ENCODE results near the gene SPOCK1.

The SPOCK1 gene

DNA sequence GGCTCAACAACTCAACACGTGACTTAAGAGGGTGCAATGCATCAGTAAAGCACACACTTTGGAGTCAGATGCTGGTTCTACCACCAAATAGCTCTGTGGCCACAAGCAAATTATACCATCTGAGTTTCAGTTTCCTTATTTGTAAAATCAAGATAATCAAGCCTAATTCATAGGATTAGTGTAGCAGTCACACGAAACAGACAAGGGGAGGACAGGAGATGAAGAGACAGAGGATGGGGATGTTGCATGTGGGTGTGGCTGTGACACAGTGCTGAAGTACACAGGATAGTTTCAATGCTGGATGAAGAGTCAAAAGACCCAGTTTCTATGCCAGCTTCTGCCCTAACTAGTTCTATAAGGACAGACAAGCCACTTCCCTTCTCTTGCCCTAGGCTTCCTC, 60.2 kb downstream of the SPOCK1 start:
- no peak overlapping the region for H3K9ac ChIP-seq (ENCODE audit: low read depth, low read length)
- no peaks in the 10 kb centered on the region for H3K27me3 ChIP-seq (ENCODE audit: insufficient read depth, low read length)
- H3K4me3 ChIP-seq (ENCODE audit: low read length) = no peak overlapping the region
- H3K36me3 ChIP-seq (ENCODE audit: insufficient read depth, low read depth, low read length) = no peaks in the 10 kb centered on the region
- H3K9me3 ChIP-seq (ENCODE audit: insufficient read depth, low read depth, low read length) = no peaks in the 10 kb centered on the region
- H3K4me1 ChIP-seq (ENCODE audit: insufficient read depth, low read length) = no peaks in the 10 kb centered on the region
- H3K27ac ChIP-seq (ENCODE audit: low read length) = no peak overlapping the region

DNA sequence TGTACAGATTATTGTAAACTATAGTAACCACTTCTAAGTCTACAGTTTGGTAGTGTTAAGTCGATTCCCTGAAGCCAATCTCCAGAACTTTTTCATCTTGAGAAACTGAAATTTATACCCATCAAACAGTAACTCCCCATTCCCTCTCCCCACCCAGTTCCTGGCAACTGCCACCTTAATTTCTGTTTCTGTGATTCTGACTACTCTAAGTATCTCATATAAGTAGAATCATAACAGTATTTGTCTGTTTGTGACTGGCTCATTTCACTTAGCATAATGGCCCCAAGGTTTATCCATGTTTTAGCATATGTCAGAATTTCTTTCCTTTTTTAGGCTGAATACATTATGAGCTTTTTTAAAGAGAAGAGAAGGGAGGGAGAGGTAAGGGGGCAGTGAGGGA, 61.4 kb downstream of the SPOCK1 start:
- H3K9ac ChIP-seq (ENCODE audit: low read depth, low read length) = no peak overlapping the region
- no peaks in the 10 kb centered on the region for H3K4me1 ChIP-seq (ENCODE audit: insufficient read depth, low read length)
- no peaks in the 10 kb centered on the region for H3K9me3 ChIP-seq (ENCODE audit: insufficient read depth, low read depth, low read length)
- no peaks in the 10 kb centered on the region for H3K27me3 ChIP-seq (ENCODE audit: insufficient read depth, low read length)
- H3K36me3 ChIP-seq (ENCODE audit: insufficient read depth, low read depth, low read length) = no peaks in the 10 kb centered on the region
- H3K4me3 ChIP-seq (ENCODE audit: low read length) = no peak overlapping the region
- no peak overlapping the region for H3K27ac ChIP-seq (ENCODE audit: low read length)

- Histone ChIP-seq H3K4me3 (ENCODE audit: low read length) (no peak overlapping the region), H3K27me3 (ENCODE audit: insufficient read depth, low read length) (no peaks in the 10 kb centered on the region), H3K4me1 (ENCODE audit: insufficient read depth, low read length) (no peaks in the 10 kb centered on the region), H3K27ac (ENCODE audit: low read length) (no peak overlapping the region), H3K9ac (ENCODE audit: low read depth, low read length) (no peak overlapping the region), H3K9me3 (ENCODE audit: insufficient read depth, low read depth, low read length) (no peaks in the 10 kb centered on the region), H3K36me3 (ENCODE audit: insufficient read depth, low read depth, low read length) (no peaks in the 10 kb centered on the region)
Observed at GRCh38 chr5:137433539-137433938, 65.6 kb downstream of the SPOCK1 start.

- Histone ChIP-seq H3K9ac (ENCODE audit: low read depth, low read length) (no peak overlapping the region), H3K36me3 (ENCODE audit: insufficient read depth, low read depth, low read length) (no peaks in the 10 kb centered on the region), H3K4me3 (ENCODE audit: low read length) (no peak overlapping the region), H3K27ac (ENCODE audit: low read length) (no peak overlapping the region), H3K9me3 (ENCODE audit: insufficient read depth, low read depth, low read length) (no peaks in the 10 kb centered on the region), H3K27me3 (ENCODE audit: insufficient read depth, low read length) (no peaks in the 10 kb centered on the region), H3K4me1 (ENCODE audit: insufficient read depth, low read length) (no peaks in the 10 kb centered on the region)
Observed at GRCh38 chr5:137432376-137432775, 66.8 kb downstream of the SPOCK1 start.

GRCh38 chr5:137431051-137431450, 68.1 kb downstream of the SPOCK1 start:
- no peak overlapping the region for H3K27ac ChIP-seq (ENCODE audit: low read length)
- H3K9ac ChIP-seq (ENCODE audit: low read depth, low read length) = no peak overlapping the region
- H3K36me3 ChIP-seq (ENCODE audit: insufficient read depth, low read depth, low read length) = no peaks in the 10 kb centered on the region
- no peaks in the 10 kb centered on the region for H3K27me3 ChIP-seq (ENCODE audit: insufficient read depth, low read length)
- H3K9me3 ChIP-seq (ENCODE audit: insufficient read depth, low read depth, low read length) = no peaks in the 10 kb centered on the region
- H3K4me1 ChIP-seq (ENCODE audit: insufficient read depth, low read length) = no peaks in the 10 kb centered on the region
- no peak overlapping the region for H3K4me3 ChIP-seq (ENCODE audit: low read length)

DNA sequence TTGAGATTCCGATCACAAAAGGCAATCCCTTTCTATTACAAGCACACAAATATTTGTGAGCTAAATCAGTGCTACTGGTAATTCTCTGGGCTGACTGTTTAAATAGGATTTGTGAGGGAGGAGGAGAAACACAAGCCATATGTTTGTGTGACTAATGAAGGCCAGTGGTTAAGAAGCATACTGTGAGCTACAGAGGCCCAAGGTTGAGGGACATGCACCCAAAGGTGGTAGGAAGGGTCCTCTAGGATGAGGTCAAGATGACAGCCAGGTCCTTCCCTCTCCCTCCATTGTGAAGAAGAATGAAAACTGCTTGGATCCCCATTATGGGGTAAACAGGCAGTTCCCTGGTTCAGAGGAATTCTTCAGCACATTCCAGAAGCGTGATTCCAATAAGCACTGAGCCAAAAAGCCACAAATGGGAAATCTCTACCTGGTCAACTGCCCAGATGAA, 83.9 kb downstream of the SPOCK1 start:
- H3K27me3 ChIP-seq (ENCODE audit: insufficient read depth, low read length) = no peaks in the 10 kb centered on the region
- H3K9ac ChIP-seq (ENCODE audit: low read depth, low read length) = no peak overlapping the region
- no peak overlapping the region for H3K4me3 ChIP-seq (ENCODE audit: low read length)
- no peaks in the 10 kb centered on the region for H3K9me3 ChIP-seq (ENCODE audit: insufficient read depth, low read depth, low read length)
- H3K4me1 ChIP-seq (ENCODE audit: insufficient read depth, low read length) = no peaks in the 10 kb centered on the region
- H3K36me3 ChIP-seq (ENCODE audit: insufficient read depth, low read depth, low read length) = no peaks in the 10 kb centered on the region
- H3K27ac ChIP-seq (ENCODE audit: low read length) = no peak overlapping the region

DNA sequence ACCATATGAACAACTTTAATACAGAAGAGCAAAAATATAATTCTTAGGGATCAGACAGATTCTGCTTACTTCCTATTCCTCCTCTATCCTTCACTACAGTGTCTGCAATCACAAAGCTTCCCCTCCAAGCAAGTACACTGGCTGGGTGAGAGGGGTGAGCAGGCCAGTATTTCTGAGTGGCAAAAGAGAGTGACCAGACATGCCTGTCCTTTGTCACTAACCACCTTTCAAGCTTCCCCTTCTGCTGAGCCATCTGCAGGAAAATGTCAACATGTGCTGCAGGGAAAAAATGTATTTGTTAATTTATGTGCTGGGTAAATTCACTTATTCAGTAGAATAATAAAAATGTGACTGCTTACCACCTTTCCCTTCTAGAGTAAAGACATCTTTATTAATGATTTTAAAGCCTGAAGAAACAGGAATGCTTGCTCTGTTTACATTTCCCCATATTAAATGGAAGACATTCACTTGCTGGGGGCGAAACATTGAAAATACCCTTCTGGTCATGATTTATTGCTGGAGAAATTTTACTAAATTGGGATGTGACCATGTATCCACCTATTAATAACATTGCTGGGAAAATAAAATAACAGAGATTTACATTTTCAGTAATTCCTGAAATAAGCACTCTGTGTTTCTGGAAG, 84.9 kb downstream of the SPOCK1 start:
- H3K27ac ChIP-seq (ENCODE audit: low read length) = no peak overlapping the region
- no peaks in the 10 kb centered on the region for H3K9me3 ChIP-seq (ENCODE audit: insufficient read depth, low read depth, low read length)
- H3K9ac ChIP-seq (ENCODE audit: low read depth, low read length) = no peak overlapping the region
- H3K4me1 ChIP-seq (ENCODE audit: insufficient read depth, low read length) = no peaks in the 10 kb centered on the region
- no peak overlapping the region for H3K4me3 ChIP-seq (ENCODE audit: low read length)
- no peaks in the 10 kb centered on the region for H3K27me3 ChIP-seq (ENCODE audit: insufficient read depth, low read length)
- H3K36me3 ChIP-seq (ENCODE audit: insufficient read depth, low read depth, low read length) = no peaks in the 10 kb centered on the region

DNA sequence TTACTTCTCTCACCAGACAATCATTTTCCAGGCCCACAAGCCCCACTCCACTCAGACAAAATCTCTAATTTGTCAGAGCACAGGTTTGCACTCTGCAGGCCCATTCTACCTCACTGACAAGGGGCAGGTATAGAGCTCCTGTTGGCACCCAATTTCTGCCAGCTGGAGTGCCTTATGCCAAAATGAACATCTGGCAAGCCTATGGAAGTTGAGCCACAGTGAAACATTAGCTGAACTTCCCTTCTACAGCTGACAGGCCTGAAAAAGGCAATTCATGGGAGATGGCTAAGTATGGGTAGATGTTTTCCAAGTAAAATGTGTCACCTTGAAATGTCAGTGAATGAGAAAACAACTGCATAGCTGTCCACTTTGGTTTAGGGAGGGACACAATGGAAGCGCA, 87.0 kb downstream of the SPOCK1 start:
- Histone ChIP-seq H3K4me3 (ENCODE audit: low read length) (no peak overlapping the region), H3K4me1 (ENCODE audit: insufficient read depth, low read length) (no peaks in the 10 kb centered on the region), H3K27me3 (ENCODE audit: insufficient read depth, low read length) (no peaks in the 10 kb centered on the region), H3K27ac (ENCODE audit: low read length) (no peak overlapping the region), H3K36me3 (ENCODE audit: insufficient read depth, low read depth, low read length) (no peaks in the 10 kb centered on the region), H3K9ac (ENCODE audit: low read depth, low read length) (no peak overlapping the region), H3K9me3 (ENCODE audit: insufficient read depth, low read depth, low read length) (no peaks in the 10 kb centered on the region)

DNA sequence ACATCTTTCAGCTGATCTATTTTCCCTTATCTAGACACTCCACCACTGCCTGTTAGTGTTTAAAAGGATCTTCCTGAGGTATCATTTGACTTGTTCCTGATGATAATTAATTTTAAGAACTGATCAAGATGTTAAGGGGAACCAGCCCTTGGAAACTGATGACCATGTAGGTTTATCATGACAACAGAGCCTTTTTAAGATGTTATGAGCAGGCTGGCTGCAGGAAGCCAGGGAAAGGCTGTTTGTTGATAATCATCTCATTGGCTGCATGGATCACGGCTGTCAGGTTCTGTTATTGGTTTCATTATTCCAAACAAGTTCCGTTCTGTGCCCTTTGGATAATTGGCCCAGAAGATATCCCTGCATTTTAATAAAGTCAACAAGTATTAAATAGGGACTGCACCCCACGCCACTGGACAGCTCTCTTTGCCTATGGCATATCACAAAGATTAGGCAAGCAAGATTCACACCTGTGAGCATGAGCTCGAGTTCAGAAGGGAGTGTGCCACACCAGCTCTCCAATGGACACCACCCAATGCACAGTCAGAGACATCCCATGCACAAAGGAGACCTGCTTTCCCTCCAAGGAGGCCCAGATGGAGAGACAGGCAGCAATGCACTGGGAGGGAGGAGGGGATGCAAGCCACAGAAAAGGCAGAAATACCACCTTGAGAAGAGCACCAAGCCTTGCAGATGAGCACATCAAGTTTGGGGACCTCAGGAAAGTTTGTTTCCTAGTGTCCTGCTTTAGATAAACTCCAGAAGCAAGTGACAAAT, 88.7 kb downstream of the SPOCK1 start:
- H3K9me3 ChIP-seq (ENCODE audit: insufficient read depth, low read depth, low read length) = no peaks in the 10 kb centered on the region
- no peaks in the 10 kb centered on the region for H3K36me3 ChIP-seq (ENCODE audit: insufficient read depth, low read depth, low read length)
- no peak overlapping the region for H3K4me3 ChIP-seq (ENCODE audit: low read length)
- no peak overlapping the region for H3K9ac ChIP-seq (ENCODE audit: low read depth, low read length)
- H3K27me3 ChIP-seq (ENCODE audit: insufficient read depth, low read length) = no peaks in the 10 kb centered on the region
- H3K4me1 ChIP-seq (ENCODE audit: insufficient read depth, low read length) = no peaks in the 10 kb centered on the region
- no peak overlapping the region for H3K27ac ChIP-seq (ENCODE audit: low read length)

- no peak overlapping the region for H3K27ac ChIP-seq (ENCODE audit: low read length)
- no peaks in the 10 kb centered on the region for H3K27me3 ChIP-seq (ENCODE audit: insufficient read depth, low read length)
- no peaks in the 10 kb centered on the region for H3K9me3 ChIP-seq (ENCODE audit: insufficient read depth, low read depth, low read length)
- H3K4me3 ChIP-seq (ENCODE audit: low read length) = no peak overlapping the region
- no peaks in the 10 kb centered on the region for H3K4me1 ChIP-seq (ENCODE audit: insufficient read depth, low read length)
- H3K9ac ChIP-seq (ENCODE audit: low read depth, low read length) = no peak overlapping the region
- no peaks in the 10 kb centered on the region for H3K36me3 ChIP-seq (ENCODE audit: insufficient read depth, low read depth, low read length)
Observed at GRCh38 chr5:137409736-137410135, 89.4 kb downstream of the SPOCK1 start.

DNA sequence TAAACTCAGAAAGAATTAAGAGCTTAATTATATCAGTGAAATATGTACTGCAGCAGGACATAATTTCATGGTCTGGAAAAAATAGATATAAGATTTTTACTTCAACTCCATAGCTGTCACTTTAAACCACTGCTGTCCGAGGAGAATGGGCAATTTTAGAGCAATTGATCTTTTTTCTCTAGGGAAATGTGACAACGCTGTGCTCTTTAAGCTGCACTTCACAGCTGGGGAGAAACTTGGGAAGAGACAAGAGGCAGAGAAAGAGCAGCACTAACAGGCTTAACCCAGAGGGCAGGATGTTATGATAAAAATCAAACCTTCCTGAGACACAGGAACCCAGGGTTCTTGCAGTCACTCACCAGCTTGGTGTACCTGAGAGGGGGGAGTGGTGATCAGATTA, 92.0 kb downstream of the SPOCK1 start:
- no peak overlapping the region for H3K27ac ChIP-seq (ENCODE audit: low read length)
- no peaks in the 10 kb centered on the region for H3K4me1 ChIP-seq (ENCODE audit: insufficient read depth, low read length)
- no peak overlapping the region for H3K9ac ChIP-seq (ENCODE audit: low read depth, low read length)
- H3K27me3 ChIP-seq (ENCODE audit: insufficient read depth, low read length) = no peaks in the 10 kb centered on the region
- no peaks in the 10 kb centered on the region for H3K9me3 ChIP-seq (ENCODE audit: insufficient read depth, low read depth, low read length)
- H3K36me3 ChIP-seq (ENCODE audit: insufficient read depth, low read depth, low read length) = no peaks in the 10 kb centered on the region
- H3K4me3 ChIP-seq (ENCODE audit: low read length) = no peak overlapping the region

DNA sequence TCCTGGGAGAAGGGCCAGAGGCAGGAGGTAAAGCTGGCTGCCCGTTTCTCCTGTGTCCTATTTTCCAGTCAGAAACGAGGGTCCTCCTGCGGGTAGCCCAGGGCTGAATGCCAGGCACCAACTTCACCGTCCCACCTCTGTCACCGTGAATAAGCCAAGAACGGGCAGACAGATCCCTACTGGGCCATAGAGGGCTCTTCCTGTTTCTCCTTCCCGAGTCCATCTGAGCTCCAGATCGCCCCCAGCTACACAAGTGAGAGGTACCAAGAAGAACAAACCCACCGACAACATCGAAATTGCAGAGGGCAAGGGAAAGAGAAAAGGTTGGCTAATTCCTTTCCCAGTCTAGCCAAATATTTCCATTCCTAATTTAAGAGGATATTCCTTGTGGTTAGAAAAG, 93.7 kb downstream of the SPOCK1 start:
- H3K27me3 ChIP-seq (ENCODE audit: insufficient read depth, low read length) = no peaks in the 10 kb centered on the region
- no peaks in the 10 kb centered on the region for H3K9me3 ChIP-seq (ENCODE audit: insufficient read depth, low read depth, low read length)
- no peak overlapping the region for H3K27ac ChIP-seq (ENCODE audit: low read length)
- H3K36me3 ChIP-seq (ENCODE audit: insufficient read depth, low read depth, low read length) = no peaks in the 10 kb centered on the region
- H3K4me3 ChIP-seq (ENCODE audit: low read length) = no peak overlapping the region
- H3K9ac ChIP-seq (ENCODE audit: low read depth, low read length) = no peak overlapping the region
- no peaks in the 10 kb centered on the region for H3K4me1 ChIP-seq (ENCODE audit: insufficient read depth, low read length)

Measured in iPS-20b (cell line).